Liver (tissue), 9 donors: ENCODE data around the gene NTMT2. TPM values are rescaled to one million over a fixed set of nuclear protein-coding genes. Genes with fewer than 3 reads are reported as not detected.

Source experiments
- DNase-seq: peaks from one replicate; pipeline ENCODE4 v3.0.0-alpha.2; 2017; ENCODE audit warnings: low spot score
- H3K27ac ChIP-seq, 2 donors: one replicate each; pipeline ENCODE4 v1.7.0; 2013; ENCODE audit warnings: inconsistent platforms in 2 of 2, low read length in 2 of 2, control low read depth in 1 of 2, low read depth in 1 of 2, mild to moderate bottlenecking in 1 of 2
- H3K27me3 ChIP-seq, 4 donors: one replicate each; pipeline versions ENCODE4 v1.6.1 to v1.7.0; 2013; ENCODE audit warnings: low read length in 3 of 4, inconsistent platforms in 1 of 4, mild to moderate bottlenecking in 1 of 4, moderate library complexity in 1 of 4; ENCODE audit not compliant: control insufficient read depth in 4 of 4, insufficient read depth in 4 of 4
- H3K36me3 ChIP-seq, 4 donors: one replicate each; pipeline versions ENCODE4 v1.6.1 to v1.7.0; 2013; ENCODE audit warnings: low read length in 3 of 4, mild to moderate bottlenecking in 3 of 4, low read depth in 1 of 4, moderate library complexity in 1 of 4; ENCODE audit not compliant: control insufficient read depth in 4 of 4, insufficient read depth in 3 of 4
- H3K4me1 ChIP-seq, 4 donors: one replicate each; pipeline versions ENCODE4 v1.6.1 to v1.7.0; 2013; ENCODE audit warnings: low read length in 3 of 4, mild to moderate bottlenecking in 3 of 4, moderate library complexity in 1 of 4; ENCODE audit not compliant: control insufficient read depth in 4 of 4, insufficient read depth in 4 of 4
- H3K4me3 ChIP-seq, 3 donors: one replicate each; pipeline versions ENCODE4 v1.6.1 to v1.7.0; 2013; ENCODE audit warnings: low read length in 3 of 3, control low read depth in 1 of 3, low read depth in 1 of 3, mild to moderate bottlenecking in 1 of 3
- H3K9ac ChIP-seq, 2 donors: one replicate each; pipeline ENCODE4 v1.7.0; 2013; ENCODE audit warnings: low read length in 2 of 2, mild to moderate bottlenecking in 2 of 2, moderate library complexity in 2 of 2, control low read depth in 1 of 2, low read depth in 1 of 2
- H3K9me3 ChIP-seq, 4 donors: one replicate each; pipeline versions ENCODE4 v1.6.1 to v1.7.0; 2013; ENCODE audit warnings: low read length in 3 of 4; ENCODE audit not compliant: control insufficient read depth in 4 of 4
- ATF3 ChIP-seq: IDR thresholded peaks from 2 replicates; pipeline ENCODE4 v1.6.1; 2016; ENCODE audit warnings: antibody characterized with exemption
- CTCF ChIP-seq: fragments of 150-350 bp; IDR thresholded peaks from 2 replicates; pipeline ENCODE4 v1.5.1; 2017; ENCODE audit warnings: improper control_type of control experiment, low read depth, low read length; ENCODE audit not compliant: missing input control
- EGR1 ChIP-seq, 2 donors: IDR thresholded peaks; 2 replicates each; pipeline ENCODE4 v1.6.1; 2016 to 2018; ENCODE audit warnings: antibody characterized with exemption in 2 of 2, low read depth in 2 of 2
- FOXA1 ChIP-seq: IDR thresholded peaks from 2 replicates; pipeline ENCODE4 v1.6.1; 2016; ENCODE audit warnings: antibody characterized with exemption
- FOXA2 ChIP-seq: IDR thresholded peaks from 2 replicates; pipeline ENCODE4 v1.6.1; 2016; ENCODE audit warnings: antibody characterized with exemption
- GABPA ChIP-seq, 2 donors: IDR thresholded peaks in 1 of 2; conservative IDR thresholded peaks in 1 of 2; 2 replicates each; pipeline ENCODE4 v1.6.1; 2016; ENCODE audit warnings: antibody characterized with exemption in 2 of 2, mild to moderate bottlenecking in 1 of 2, moderate library complexity in 1 of 2
- HNF4A ChIP-seq, 2 donors: conservative IDR thresholded peaks; 2 replicates each; pipeline ENCODE4 v1.6.1; 2016; ENCODE audit warnings: antibody characterized with exemption in 2 of 2, mild to moderate bottlenecking in 2 of 2
- HNF4G ChIP-seq: IDR thresholded peaks from 2 replicates; pipeline ENCODE4 v1.6.1; 2016; ENCODE audit warnings: antibody characterized with exemption
- JUND ChIP-seq, 2 donors: IDR thresholded peaks; 2 replicates each; pipeline ENCODE4 v1.6.1; 2016; ENCODE audit warnings: antibody characterized with exemption in 2 of 2
- MAX ChIP-seq: IDR thresholded peaks from 2 replicates; pipeline ENCODE4 v1.6.1; 2016; ENCODE audit warnings: antibody characterized with exemption
- NR2F2 ChIP-seq: IDR thresholded peaks from 2 replicates; pipeline ENCODE4 v1.6.1; 2016; ENCODE audit warnings: antibody characterized with exemption
- RAD21 ChIP-seq, 2 donors: IDR thresholded peaks; 2 replicates each; pipeline ENCODE4 v1.6.1; 2016; ENCODE audit warnings: antibody characterized with exemption in 2 of 2, mild to moderate bottlenecking in 2 of 2
- REST ChIP-seq: IDR thresholded peaks from 2 replicates; pipeline ENCODE4 v1.6.1; 2016; ENCODE audit warnings: antibody characterized with exemption, mild to moderate bottlenecking
- RXRA ChIP-seq, 2 donors: IDR thresholded peaks; 2 replicates each; pipeline ENCODE4 v1.6.1; 2017 to 2018; ENCODE audit warnings: antibody characterized with exemption in 2 of 2, mild to moderate bottlenecking in 1 of 2
- SP1 ChIP-seq: IDR thresholded peaks from 2 replicates; pipeline ENCODE4 v1.6.1; 2018; ENCODE audit warnings: antibody characterized with exemption, mild to moderate bottlenecking
- TAF1 ChIP-seq: conservative IDR thresholded peaks from 2 replicates; pipeline ENCODE4 v1.6.1; 2016; ENCODE audit warnings: antibody characterized with exemption, mild to moderate bottlenecking
- YY1 ChIP-seq: IDR thresholded peaks from 2 replicates; pipeline ENCODE4 v1.6.1; 2016; ENCODE audit warnings: antibody characterized with exemption, mild to moderate bottlenecking
- ZBTB33 ChIP-seq: IDR thresholded peaks from 2 replicates; pipeline ENCODE4 v1.6.1; 2016; ENCODE audit warnings: antibody characterized with exemption
- WGBS: extraction: QIAGEN DNeasy Blood & Tissue Kit; methylation state at CpG from one replicate; pipeline ENCODE4 v1.1.7; 2013; 5-methylcytosine and 5-hydroxymethylcytosine counted together
- polyA plus RNA-seq, 2 donors: library from polyadenylated mRNA; stranded (reverse) in 1 of 2; unstranded in 1 of 2; fragments of 200-250 nt in 1 of 2; fragments of >200 nt in 1 of 2; fragmentation: Nextera tagmentation in 1 of 2; extraction: Ambion mirVana in 1 of 2; gene quantifications; one replicate each; pipeline versions ENCODE4 v1.2.1 to v1.2.3, GENCODE V29; 2013 to 2015
- total RNA-seq, 2 donors: library from RNA; depleted of rRNA; stranded (reverse); fragments of >200 nt; gene quantifications; one replicate each; pipeline ENCODE4 v1.2.3, GENCODE V29; 2014
- donor health status: healthy.
- donor health status: healthy.
- donor health status: healthy.
- donor health status: healthy.
- donor health status: healthy.

Gene NTMT2
- total and polyA plus RNA-seq, 4 donors: not detected

GRCh38 chr1:170122366-170122765, 23.4 kb upstream of the NTMT2 start:
- no peak overlapping the region for H3K4me3 ChIP-seq
- TF ChIP-seq TAF1 (no peak), HNF4A (conservative IDR thresholded peaks at IDR 0.05) (no peak), JUND (IDR thresholded peaks at IDR 0.05) (no peak), FOXA1 (no peak), FOXA2 (no peak), YY1 (no peak), MAX (no peak), CTCF (no peak), HNF4G (no peak), SP1 (no peak), EGR1 (IDR thresholded peaks at IDR 0.05; ENCODE audit: low read depth in 2 of 2) (no peak), NR2F2 (no peak), GABPA (IDR thresholded peaks at IDR 0.05 in 1 of 2, conservative IDR thresholded peaks at IDR 0.05 in 1 of 2) (no peak), RAD21 (IDR thresholded peaks at IDR 0.05) (no peak), ZBTB33 (no peak), REST (no peak)
- 90% methylated on average over 6 of the region's 6 CpGs for WGBS
- H3K9ac ChIP-seq: no peak overlapping the region
- H3K27ac ChIP-seq: no peak overlapping the region
- no peaks in the 10 kb centered on the region for H3K4me1 ChIP-seq
- no peak for DNase-seq
- H3K27me3 ChIP-seq: no peaks in the 10 kb centered on the region
- peaks cover 0 to 8% (median 0%) of the 10 kb centered on the region in 4 donors for H3K9me3 ChIP-seq
- H3K36me3 ChIP-seq: no peaks in the 10 kb centered on the region

GRCh38 chr1:170125269-170125668, 20.5 kb upstream of the NTMT2 start:
- H3K27me3 ChIP-seq: no peaks in the 10 kb centered on the region
- no peaks in the 10 kb centered on the region for H3K36me3 ChIP-seq
- H3K9me3 ChIP-seq: peaks cover 0 to 8% (median under 1%) of the 10 kb centered on the region in 4 donors
- no peak overlapping the region for H3K9ac ChIP-seq
- DNase-seq: no peak
- H3K27ac ChIP-seq: no peak overlapping the region
- H3K4me3 ChIP-seq: no peak overlapping the region
- H3K4me1 ChIP-seq: no peaks in the 10 kb centered on the region
- TF ChIP-seq MAX (no peak), YY1 (no peak), EGR1 (IDR thresholded peaks at IDR 0.05; ENCODE audit: low read depth in 2 of 2) (no peak), HNF4G (no peak), FOXA1 (no peak), ATF3 (no peak), RXRA (IDR thresholded peaks at IDR 0.05) (no peak), HNF4A (conservative IDR thresholded peaks at IDR 0.05) (no peak), SP1 (no peak), REST (no peak), CTCF (no peak), NR2F2 (no peak), JUND (IDR thresholded peaks at IDR 0.05) (no peak), RAD21 (IDR thresholded peaks at IDR 0.05) (no peak)
